PFSK-1 (cell line): ENCODE results near the gene GCLC.

ENCODE experiments used
- FOXP2 ChIP-seq: optimal IDR thresholded peaks from 2 replicates; pipeline ENCODE3; 2011; ENCODE audit warnings: borderline replicate concordance, control low read depth, inconsistent platforms; ENCODE audit not compliant: insufficient read depth; ENCODE audit errors: extremely low read length, extremely low read depth
- POLR2AphosphoS5 ChIP-seq: IDR thresholded peaks from 2 replicates; pipeline ENCODE4 v1.6.1; 2012; ENCODE audit warnings: low read depth, mild to moderate bottlenecking, control low read depth, low read length, moderate library complexity
- SIN3A ChIP-seq: IDR thresholded peaks from 2 replicates; pipeline ENCODE4 v1.6.1; 2012; ENCODE audit warnings: mild to moderate bottlenecking, low read length, moderate library complexity, borderline replicate concordance; ENCODE audit not compliant: insufficient read depth
- TAF1 ChIP-seq: IDR thresholded peaks from 2 replicates; pipeline ENCODE4 v1.6.1; 2012; ENCODE audit warnings: low read length, control low read depth, borderline replicate concordance; ENCODE audit not compliant: insufficient read depth
- TF ChIP-seq, protein P1 (sequence below), 2 experiments: IDR thresholded peaks; 2 replicates each; pipeline versions ENCODE4 v1.6.1 to v1.8.0; 2011 to 2012; ENCODE audit warnings: low read depth in 2 of 2, low read length in 2 of 2, control low read depth in 1 of 2, inconsistent platforms in 1 of 2, mild to moderate bottlenecking in 1 of 2, moderate library complexity in 1 of 2; ENCODE audit not compliant: insufficient read depth in 1 of 2

Gene GCLC

DNA sequence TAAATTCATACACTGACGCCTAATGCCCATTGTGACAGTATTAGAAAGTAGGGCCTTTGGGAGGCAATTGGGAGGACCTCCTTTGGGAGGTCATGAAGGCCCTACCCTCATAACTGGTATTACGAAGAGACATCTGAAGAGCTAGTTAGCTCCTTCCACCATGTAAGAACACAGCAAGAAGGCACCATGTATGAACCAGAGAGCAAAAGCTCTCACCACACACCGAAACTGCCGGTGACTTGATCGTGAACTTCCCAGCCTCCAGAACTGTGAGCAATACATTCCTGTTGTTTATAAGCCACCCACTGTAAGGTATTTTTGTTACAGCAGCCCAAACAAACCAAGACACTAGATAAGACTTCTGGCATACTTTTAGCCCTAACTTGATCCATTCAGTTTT, 41.8 kb downstream of the GCLC start:
- TF ChIP-seq, protein P1, sequence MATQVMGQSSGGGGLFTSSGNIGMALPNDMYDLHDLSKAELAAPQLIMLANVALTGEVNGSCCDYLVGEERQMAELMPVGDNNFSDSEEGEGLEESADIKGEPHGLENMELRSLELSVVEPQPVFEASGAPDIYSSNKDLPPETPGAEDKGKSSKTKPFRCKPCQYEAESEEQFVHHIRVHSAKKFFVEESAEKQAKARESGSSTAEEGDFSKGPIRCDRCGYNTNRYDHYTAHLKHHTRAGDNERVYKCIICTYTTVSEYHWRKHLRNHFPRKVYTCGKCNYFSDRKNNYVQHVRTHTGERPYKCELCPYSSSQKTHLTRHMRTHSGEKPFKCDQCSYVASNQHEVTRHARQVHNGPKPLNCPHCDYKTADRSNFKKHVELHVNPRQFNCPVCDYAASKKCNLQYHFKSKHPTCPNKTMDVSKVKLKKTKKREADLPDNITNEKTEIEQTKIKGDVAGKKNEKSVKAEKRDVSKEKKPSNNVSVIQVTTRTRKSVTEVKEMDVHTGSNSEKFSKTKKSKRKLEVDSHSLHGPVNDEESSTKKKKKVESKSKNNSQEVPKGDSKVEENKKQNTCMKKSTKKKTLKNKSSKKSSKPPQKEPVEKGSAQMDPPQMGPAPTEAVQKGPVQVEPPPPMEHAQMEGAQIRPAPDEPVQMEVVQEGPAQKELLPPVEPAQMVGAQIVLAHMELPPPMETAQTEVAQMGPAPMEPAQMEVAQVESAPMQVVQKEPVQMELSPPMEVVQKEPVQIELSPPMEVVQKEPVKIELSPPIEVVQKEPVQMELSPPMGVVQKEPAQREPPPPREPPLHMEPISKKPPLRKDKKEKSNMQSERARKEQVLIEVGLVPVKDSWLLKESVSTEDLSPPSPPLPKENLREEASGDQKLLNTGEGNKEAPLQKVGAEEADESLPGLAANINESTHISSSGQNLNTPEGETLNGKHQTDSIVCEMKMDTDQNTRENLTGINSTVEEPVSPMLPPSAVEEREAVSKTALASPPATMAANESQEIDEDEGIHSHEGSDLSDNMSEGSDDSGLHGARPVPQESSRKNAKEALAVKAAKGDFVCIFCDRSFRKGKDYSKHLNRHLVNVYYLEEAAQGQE (IDR thresholded peaks at IDR 0.05; ENCODE audit: insufficient read depth in 1 of 2, low read depth in 2 of 2, low read length in 2 of 2) = no peak
- TF ChIP-seq TAF1 (no peak), SIN3A (no peak), FOXP2 (no peak), POLR2AphosphoS5 (no peak)

DNA sequence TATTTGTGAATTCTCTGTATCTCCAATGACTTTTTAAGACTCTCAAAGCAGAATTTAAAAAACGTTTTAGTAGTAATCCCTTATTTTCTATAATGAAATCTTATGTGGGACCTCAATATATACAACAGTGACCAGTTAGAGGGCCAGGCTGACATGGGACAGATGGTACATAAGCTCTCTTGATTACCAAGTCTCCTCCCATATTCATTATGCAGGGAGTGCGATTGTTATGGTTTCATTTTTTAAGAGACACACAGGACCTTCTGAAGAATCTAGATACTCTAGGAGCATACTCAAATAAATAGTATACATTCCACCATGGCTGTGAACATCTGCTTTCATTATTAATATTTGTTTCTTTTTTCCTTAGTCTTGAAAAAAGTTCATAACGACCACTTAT, 43.5 kb downstream of the GCLC start:
- no peak for TF ChIP-seq FOXP2
- TF ChIP-seq, protein P1 (IDR thresholded peaks at IDR 0.05; ENCODE audit: insufficient read depth in 1 of 2, low read depth in 2 of 2, low read length in 2 of 2) = no peak
- TF ChIP-seq POLR2AphosphoS5 = no peak
- TF ChIP-seq SIN3A = no peak
- no peak for TF ChIP-seq TAF1

- TF ChIP-seq SIN3A (no peak), TAF1 (no peak), FOXP2 (no peak), POLR2AphosphoS5 (no peak)
- TF ChIP-seq, protein P1 (IDR thresholded peaks at IDR 0.05; ENCODE audit: insufficient read depth in 1 of 2, low read depth in 2 of 2, low read length in 2 of 2) = no peak
These were observed 44.8 kb downstream of the GCLC start for GRCh38 chr6:53500095-53500494.

GRCh38 chr6:53499094-53499493, 45.8 kb downstream of the GCLC start:
- TF ChIP-seq POLR2AphosphoS5 (no peak), TAF1 (no peak), SIN3A (no peak), FOXP2 (no peak)
- TF ChIP-seq, protein P1 (IDR thresholded peaks at IDR 0.05; ENCODE audit: insufficient read depth in 1 of 2, low read depth in 2 of 2, low read length in 2 of 2) = no peak

- TF ChIP-seq SIN3A (no peak), FOXP2 (no peak), POLR2AphosphoS5 (no peak), TAF1 (no peak)
- TF ChIP-seq, protein P1 (IDR thresholded peaks at IDR 0.05; ENCODE audit: insufficient read depth in 1 of 2, low read depth in 2 of 2, low read length in 2 of 2) = no peak
These were observed 46.3 kb downstream of the GCLC start for GRCh38 chr6:53498649-53499048.
